K562 (cell line): ENCODE measurements around the gene SLC16A5. TPM values are rescaled to one million over a fixed set of nuclear protein-coding genes. Genes with fewer than 3 reads are reported as not detected.

Experiments used
- CHD2 ChIP-seq: IDR thresholded peaks from 2 replicates; pipeline ENCODE4 v1.6.1; 2011; ENCODE audit warnings: low read depth, low read length
- CXXC5 ChIP-seq: fragments of 250-450 bp; sonication (Bioruptor Pico); IDR thresholded peaks from 2 replicates; pipeline ENCODE4 v1.8.0; 2022; ENCODE audit warnings: inconsistent platforms, mild to moderate bottlenecking, moderate library complexity
- FOXJ3 ChIP-seq: sonication (generic); formaldehyde crosslinking; IDR thresholded peaks from 2 replicates; pipeline ENCODE4 v1.4.0; 2020; ENCODE audit warnings: mild to moderate bottlenecking, missing genetic modification reagents
- HDAC6 ChIP-seq: IDR thresholded peaks from 2 replicates; pipeline ENCODE4 v1.6.1; 2012; ENCODE audit warnings: low read depth, mild to moderate bottlenecking, control low read depth, inconsistent platforms, low read length, moderate library complexity
- NFE2 ChIP-seq: IDR thresholded peaks from 2 replicates; pipeline ENCODE4 v1.6.1; 2014; ENCODE audit warnings: antibody characterized with exemption, low read depth
- PTBP1 ChIP-seq: fragments of 200-400 bp; formaldehyde crosslinking; IDR thresholded peaks from 2 replicates; pipeline ENCODE4 v1.6.1; 2017; ENCODE audit warnings: low read depth, low read length
- RBFOX2 ChIP-seq: fragments of 200-400 bp; formaldehyde crosslinking; IDR thresholded peaks from 2 replicates; pipeline ENCODE4 v1.6.1; 2017; ENCODE audit warnings: low read depth, mild to moderate bottlenecking, low read length, moderate library complexity
- RUNX1 ChIP-seq: sonication (generic); IDR thresholded peaks from 2 replicates; pipeline ENCODE4 v1.6.1; 2016; ENCODE audit warnings: antibody characterized with exemption, low read depth
- SMC3 ChIP-seq: conservative IDR thresholded peaks from 2 replicates; pipeline ENCODE4 v1.6.1; 2011; ENCODE audit warnings: low read depth, low read length, improper control_type of control experiment; ENCODE audit not compliant: insufficient read depth
- SNRNP70 ChIP-seq: fragments of 200-400 bp; formaldehyde crosslinking; optimal IDR thresholded peaks from 2 replicates; pipeline ENCODE3; 2017; ENCODE audit warnings: low read depth, low read length
- SP2 ChIP-seq: IDR thresholded peaks from 2 replicates; pipeline ENCODE4 v1.6.1; 2011; ENCODE audit warnings: mild to moderate bottlenecking, low read depth, low read length, moderate library complexity; ENCODE audit not compliant: poor library complexity, severe bottlenecking; ENCODE audit errors: extremely low read depth
- SPI1 ChIP-seq: IDR thresholded peaks from 2 replicates; pipeline ENCODE4 v1.6.1; 2011; ENCODE audit warnings: low read depth, low read length, control low read depth, borderline replicate concordance
- TAF9B ChIP-seq: fragments of 450-650 bp; IDR thresholded peaks from 2 replicates; pipeline ENCODE4 v1.6.1; 2018; ENCODE audit warnings: mild to moderate bottlenecking; ENCODE audit not compliant: partially characterized antibody
- ZBTB17 ChIP-seq: fragments of 450-650 bp; formaldehyde crosslinking; IDR thresholded peaks from 2 replicates; pipeline ENCODE4 v1.4.0; 2020; ENCODE audit warnings: mild to moderate bottlenecking
- ZNF143 ChIP-seq: sonication (generic); formaldehyde crosslinking; IDR thresholded peaks from 2 replicates; pipeline ENCODE4 v1.9.0; 2022; ENCODE audit warnings: mild to moderate bottlenecking, missing genetic modification reagents
- ZNF174 ChIP-seq: fragments of 250-450 bp; sonication (Bioruptor Pico); IDR thresholded peaks from 2 replicates; pipeline ENCODE4 v1.4.0; 2020; ENCODE audit warnings: mild to moderate bottlenecking
- ZNF224 ChIP-seq: sonication (generic); formaldehyde crosslinking; IDR thresholded peaks from 2 replicates; pipeline ENCODE4 v1.8.0; 2022; ENCODE audit warnings: mild to moderate bottlenecking, missing genetic modification reagents
- ZNF274 ChIP-seq: IDR thresholded peaks from 2 replicates; pipeline ENCODE4 v1.6.1; 2011; ENCODE audit warnings: low read depth, mild to moderate bottlenecking, low read length, moderate library complexity, borderline replicate concordance
- ZNF431 ChIP-seq: sonication (generic); formaldehyde crosslinking; IDR thresholded peaks from 2 replicates; pipeline ENCODE4 v1.8.0; 2022; ENCODE audit warnings: mild to moderate bottlenecking, missing genetic modification reagents
- ZNF57 ChIP-seq: fragments of 450-650 bp; formaldehyde crosslinking; IDR thresholded peaks from 2 replicates; pipeline ENCODE4 v1.4.0; 2020; ENCODE audit warnings: mild to moderate bottlenecking, moderate library complexity
- ZNF696 ChIP-seq: fragments of 250-450 bp; sonication (Bioruptor Pico); conservative IDR thresholded peaks from 2 replicates; pipeline ENCODE4 v1.4.0; 2020; ENCODE audit warnings: mild to moderate bottlenecking, moderate library complexity
- ZNF785 ChIP-seq: fragments of 250-450 bp; sonication (Bioruptor Pico); IDR thresholded peaks from 2 replicates; pipeline ENCODE4 v1.4.0; 2020; ENCODE audit warnings: mild to moderate bottlenecking
- ZSCAN29 ChIP-seq: fragments of 450-650 bp; IDR thresholded peaks from 2 replicates; pipeline ENCODE4 v1.6.1; 2017
- polyA plus RNA-seq, 8 experiments: library from polyadenylated mRNA; depleted of rRNA in 4 of 8; stranded (reverse) in 5 of 8; unstranded in 3 of 8; fragments of >200 nt; fragmentation: Nextera tagmentation in 2 of 8; fragmentation: Illumina TruSeq in 1 of 8; extraction: Ambion mirVana in 2 of 8; extraction: Trizol in 1 of 8; gene quantifications; 2 replicates each; pipeline versions ENCODE4 v1.2.1 to v1.2.3, GENCODE V29; 2011 to 2014; ENCODE audit warnings: inconsistent platforms in 1 of 8, missing spikeins in 1 of 8
- total RNA-seq, 7 experiments: library from RNA; depleted of rRNA in 6 of 7; stranded (reverse); fragments of >200 nt in 6 of 7; fragmentation: Illumina TruSeq in 2 of 7; extraction: Trizol in 2 of 7; gene quantifications; 2 replicates each; pipeline versions ENCODE4 v1.2.1 to v1.2.3, GENCODE V29; 2011 to 2021; ENCODE audit warnings: low replicate concordance in 1 of 7
- TF ChIP-seq, protein P1 (sequence below), 2 experiments: fragments of 250-450 bp in 1 of 2; fragments of 450-650 bp in 1 of 2; sonication (Bioruptor Pico) in 1 of 2; IDR thresholded peaks; 2 replicates each; pipeline versions ENCODE4 v1.6.1 to v1.8.0; 2016 to 2021; ENCODE audit warnings: mild to moderate bottlenecking in 2 of 2, moderate library complexity in 2 of 2, missing compliant biosample characterization in 1 of 2, missing genetic modification characterization in 1 of 2

Gene SLC16A5
- total and polyA plus RNA-seq, 9 of the 15 experiments (the other 6 are each of a cell fraction or from before 2014, with no cell fraction given) = 0.06 to 2.6 (median 0.91) TPM

DNA sequence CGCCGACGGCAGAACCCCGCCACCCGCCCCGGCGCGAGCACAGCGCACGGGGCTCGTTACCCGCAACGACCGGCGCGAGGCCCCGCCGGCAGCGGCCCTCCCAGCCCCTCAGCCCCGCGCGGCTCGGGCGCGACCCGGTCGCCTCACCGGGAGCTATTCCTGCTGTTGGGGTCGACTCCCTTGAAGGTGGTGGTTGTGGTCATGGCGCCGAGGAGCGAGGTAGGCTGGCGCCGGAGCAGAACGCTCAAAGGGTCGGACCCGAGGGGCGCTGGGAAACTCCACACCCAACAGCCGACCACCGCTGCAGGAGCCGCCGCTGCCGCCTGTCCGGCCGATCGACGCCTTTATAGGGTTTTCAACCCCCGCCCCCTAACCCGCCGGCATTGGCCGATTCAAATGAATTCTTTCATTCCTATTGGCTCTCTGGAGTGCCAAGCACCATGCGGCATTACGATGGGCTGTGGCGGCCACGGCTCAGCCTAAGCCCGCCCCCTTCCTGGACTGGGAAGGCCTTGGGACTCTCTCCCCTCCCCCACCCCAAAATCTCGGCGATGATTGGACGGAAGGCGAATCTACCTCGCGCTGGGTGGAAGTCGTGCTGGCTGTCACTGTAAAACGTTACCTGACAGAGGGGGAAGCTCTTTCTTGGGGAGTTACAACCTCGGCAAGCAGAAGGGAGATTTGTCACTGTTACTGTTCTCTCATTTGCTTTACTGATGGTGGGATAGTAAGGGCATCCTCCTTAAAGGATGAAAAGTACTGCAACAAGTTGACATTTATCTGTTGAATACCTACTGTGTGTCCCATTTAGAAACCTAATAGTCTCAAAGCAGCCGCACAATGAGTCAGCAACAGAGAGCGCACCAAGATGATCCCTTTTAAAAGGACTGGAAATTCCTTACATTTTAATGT lies 66.7 kb downstream of the SLC16A5 start, which contains the start of gene JPT1 (continued):
- TF ChIP-seq FOXJ3 = no peak
- peak; percentile 90 for TF ChIP-seq CXXC5 (CRISPR knock-in tag)
- 0 out of 2 replicates have a peak, but pooled peaks have one; percentile 37 for TF ChIP-seq ZNF431 (CRISPR knock-in tag)
- TF ChIP-seq ZNF696 (CRISPR knock-in tag) = no peak
- TF ChIP-seq SMC3 = no peak
- TF ChIP-seq ZNF785 (CRISPR knock-in tag) = no peak
- no peak for TF ChIP-seq ZNF274
- TF ChIP-seq SP2 = peak; percentile 89
- peak; percentile 92 for TF ChIP-seq NFE2
- TF ChIP-seq RBFOX2 = peak; percentile 100
- TF ChIP-seq ZBTB17 (CRISPR knock-in tag) = no peak
- no peak for TF ChIP-seq ZSCAN29
- TF ChIP-seq ZNF57 (CRISPR knock-in tag) = no peak
- no peak for TF ChIP-seq PTBP1
- peak; percentile 83 for TF ChIP-seq CHD2
- no peak for TF ChIP-seq ZNF174 (CRISPR knock-in tag)
- TF ChIP-seq, protein P1, sequence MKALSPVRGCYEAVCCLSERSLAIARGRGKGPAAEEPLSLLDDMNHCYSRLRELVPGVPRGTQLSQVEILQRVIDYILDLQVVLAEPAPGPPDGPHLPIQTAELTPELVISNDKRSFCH (CRISPR knock-in tag; IDR thresholded peaks at IDR 0.05) = no peak
- TF ChIP-seq, protein P1 (tag; IDR thresholded peaks at IDR 0.05) = peak; percentile 39
- no peak for TF ChIP-seq SPI1
- TF ChIP-seq HDAC6 = no peak
- TF ChIP-seq SNRNP70 = no peak
- TF ChIP-seq RUNX1 = no peak
- TF ChIP-seq ZNF224 (CRISPR knock-in tag) = no peak
- 0 out of 2 replicates have a peak, but pooled peaks have one; percentile 4 for TF ChIP-seq ZNF143 (CRISPR knock-in tag)
- TF ChIP-seq TAF9B = peak; percentile 67
